ENCODE data around the gene CDV3. TPM values are rescaled to one million over a fixed set of nuclear protein-coding genes. Genes with fewer than 3 reads are reported as not detected.
A peak's percentile ranks its signal among the peaks of the same experiment; 100 is the strongest.

The CDV3 gene
- total and polyA plus RNA-seq, 2 donors (not counting 3 experiments of a cell fraction or from before 2014, with no cell fraction given) = 46.7 to 229 TPM

DNA sequence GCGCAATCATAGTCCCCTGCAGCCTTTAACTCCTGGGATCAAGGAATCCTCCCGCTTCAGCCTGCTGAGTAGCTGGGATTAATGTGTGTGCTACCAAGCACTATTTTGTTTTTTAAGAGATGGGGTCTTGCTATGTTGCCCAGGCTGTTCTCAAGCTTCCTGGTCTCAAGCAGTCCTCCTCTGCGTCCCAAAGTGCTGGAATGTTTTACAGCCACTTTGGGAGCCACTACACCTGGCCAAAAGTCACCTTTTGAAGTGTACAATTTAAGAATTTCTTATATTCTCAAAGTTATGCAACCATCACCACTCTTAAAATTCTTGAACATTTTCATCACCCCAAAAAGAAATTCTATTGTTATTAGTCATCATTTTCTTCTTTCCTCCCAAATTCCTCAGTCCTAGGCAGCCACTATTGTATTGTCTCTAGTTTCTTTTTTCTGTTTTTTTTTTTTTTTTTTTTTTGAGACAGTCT lies 17.8 kb downstream of the CDV3 start:
- peak; percentile 45 for DNase-seq (ENCODE audit: low read depth, low spot score)
- POLR2A ChIA-PET = interaction anchor here (0.6 kb wide), 1 partner anchor 129 kb away, joined by 3 read pairs; no protein-coding TSS in a partner anchor
- peak; percentile 53 for FAIRE-seq
- no TSS peak for BruUV-seq (replicated peaks)
- peaks cover 2% of the 10 kb centered on the region for H4K20me1 ChIP-seq (replicated peaks; ENCODE audit: control insufficient read depth, extremely low read depth, insufficient read depth, low read length)
- peak; percentile 22 for TF ChIP-seq POLR2AphosphoS5 (IDR thresholded peaks at IDR 0.05; ENCODE audit: insufficient read depth, low read depth, low read length)
- TF ChIP-seq GATA2 (IDR thresholded peaks at IDR 0.05; ENCODE audit: insufficient read depth, insufficient read length, low read depth, low read length) = no peak
- no peak for TF ChIP-seq MYC (IDR thresholded peaks at IDR 0.05; ENCODE audit: low read depth, low read length)
- peak; percentile 70 for TF ChIP-seq JUN (IDR thresholded peaks at IDR 0.05; ENCODE audit: borderline replicate concordance, insufficient read depth, insufficient read length, low read depth)
- peak; percentile 57 for TF ChIP-seq POLR2A (IDR thresholded peaks at IDR 0.05; ENCODE audit: low read depth, low read length)
- TF ChIP-seq EZH2 (IDR thresholded peaks at IDR 0.05; ENCODE audit: borderline replicate concordance, low read depth, low read length, severe bottlenecking) = no peak
- TF ChIP-seq, protein P1, sequence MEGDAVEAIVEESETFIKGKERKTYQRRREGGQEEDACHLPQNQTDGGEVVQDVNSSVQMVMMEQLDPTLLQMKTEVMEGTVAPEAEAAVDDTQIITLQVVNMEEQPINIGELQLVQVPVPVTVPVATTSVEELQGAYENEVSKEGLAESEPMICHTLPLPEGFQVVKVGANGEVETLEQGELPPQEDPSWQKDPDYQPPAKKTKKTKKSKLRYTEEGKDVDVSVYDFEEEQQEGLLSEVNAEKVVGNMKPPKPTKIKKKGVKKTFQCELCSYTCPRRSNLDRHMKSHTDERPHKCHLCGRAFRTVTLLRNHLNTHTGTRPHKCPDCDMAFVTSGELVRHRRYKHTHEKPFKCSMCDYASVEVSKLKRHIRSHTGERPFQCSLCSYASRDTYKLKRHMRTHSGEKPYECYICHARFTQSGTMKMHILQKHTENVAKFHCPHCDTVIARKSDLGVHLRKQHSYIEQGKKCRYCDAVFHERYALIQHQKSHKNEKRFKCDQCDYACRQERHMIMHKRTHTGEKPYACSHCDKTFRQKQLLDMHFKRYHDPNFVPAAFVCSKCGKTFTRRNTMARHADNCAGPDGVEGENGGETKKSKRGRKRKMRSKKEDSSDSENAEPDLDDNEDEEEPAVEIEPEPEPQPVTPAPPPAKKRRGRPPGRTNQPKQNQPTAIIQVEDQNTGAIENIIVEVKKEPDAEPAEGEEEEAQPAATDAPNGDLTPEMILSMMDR (IDR thresholded peaks at IDR 0.05; ENCODE audit: extremely low read depth in 1 of 2, insufficient read depth in 1 of 2, low read depth in 1 of 2, low read length in 2 of 2) = no peak
- TF ChIP-seq, protein P2, sequence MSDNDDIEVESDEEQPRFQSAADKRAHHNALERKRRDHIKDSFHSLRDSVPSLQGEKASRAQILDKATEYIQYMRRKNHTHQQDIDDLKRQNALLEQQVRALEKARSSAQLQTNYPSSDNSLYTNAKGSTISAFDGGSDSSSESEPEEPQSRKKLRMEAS (IDR thresholded peaks at IDR 0.05; ENCODE audit: insufficient read depth, insufficient read length) = no peak
- TF ChIP-seq FOS (IDR thresholded peaks at IDR 0.05; ENCODE audit: borderline replicate concordance, insufficient read depth, low read length) = no peak
- H3K27me3 ChIP-seq (ENCODE audit: control insufficient read depth in 2 of 2, insufficient read depth in 2 of 2, low read length in 2 of 2) = no peaks in the 10 kb centered on the region
- H3K9ac ChIP-seq (replicated peaks; ENCODE audit: extremely low read depth, insufficient read depth, low read length) = peak overlapping the region; percentile 9
- dilution Hi-C loops (cut with MboI; ENCODE audit: extremely low pct_ligation_motif_present, low sequenced_read_pairs) (no loop called here), intact Hi-C loops (cut with micrococcal nuclease) (loop anchor here (1.0 kb wide), 1 partner anchor 53 kb away; no protein-coding TSS in a partner anchor)
- H3K27ac ChIP-seq (ENCODE audit: insufficient read depth, low read depth, low read length) = peak overlapping the region; percentile 72
- no peaks in the 10 kb centered on the region for H3K9me1 ChIP-seq (replicated peaks; ENCODE audit: control insufficient read depth, extremely low read depth, insufficient read depth, low read length)
- H3K4me1 ChIP-seq (ENCODE audit: control insufficient read depth, extremely low read depth, insufficient read depth, low read length) = peaks cover 29% of the 10 kb centered on the region
- H3K4me2 ChIP-seq (ENCODE audit: insufficient read depth, low read length) = peak overlapping the region; percentile 57
- peaks cover 15% of the 10 kb centered on the region for H3K79me2 ChIP-seq (ENCODE audit: control insufficient read depth, insufficient read depth, low read length)
- no peak overlapping the region for H2AFZ ChIP-seq (ENCODE audit: low read depth, low read length)
- H3K36me3 ChIP-seq (ENCODE audit: control insufficient read depth in 2 of 2, extremely low read depth in 1 of 2, insufficient read depth in 2 of 2, low read length in 2 of 2) = peaks cover 12 to 28% of the 10 kb centered on the region in 2 experiments
- CTCF ChIA-PET = no interaction called here
- no peak overlapping the region for H3K4me3 ChIP-seq (replicated peaks in 1 of 3; ENCODE audit: insufficient read depth in 1 of 3, low read depth in 1 of 3, low read length in 3 of 3)
- H3K9me3 ChIP-seq (replicated peaks; ENCODE audit: control insufficient read depth, insufficient read depth, low read length) = no peaks in the 10 kb centered on the region

Measured in endothelial cell of umbilical vein (primary cell).